Retinal pigment epithelial cell (primary cell): ENCODE results near the gene ZNF552.
"Not testable (repeated sequence)": the region's sequence is repeated elsewhere in the genome, so short reads cannot be mapped to it uniquely, and the experiment has no call there.

Experiments
- DNase-seq: peaks from one replicate; pipeline ENCODE4 v3.0.0-alpha.2; 2010; ENCODE audit warnings: low read depth
- H3K4me3 ChIP-seq: 2 replicates; pipeline ENCODE4 v1.5.1; 2011; ENCODE audit warnings: mild to moderate bottlenecking, low read length, control low read depth, moderate library complexity
- TF ChIP-seq, protein P1 (sequence below): conservative IDR thresholded peaks from 2 replicates; pipeline ENCODE4 v1.5.1; 2011; ENCODE audit warnings: low read depth, low read length, control low read depth, inconsistent platforms

The ZNF552 gene

DNA sequence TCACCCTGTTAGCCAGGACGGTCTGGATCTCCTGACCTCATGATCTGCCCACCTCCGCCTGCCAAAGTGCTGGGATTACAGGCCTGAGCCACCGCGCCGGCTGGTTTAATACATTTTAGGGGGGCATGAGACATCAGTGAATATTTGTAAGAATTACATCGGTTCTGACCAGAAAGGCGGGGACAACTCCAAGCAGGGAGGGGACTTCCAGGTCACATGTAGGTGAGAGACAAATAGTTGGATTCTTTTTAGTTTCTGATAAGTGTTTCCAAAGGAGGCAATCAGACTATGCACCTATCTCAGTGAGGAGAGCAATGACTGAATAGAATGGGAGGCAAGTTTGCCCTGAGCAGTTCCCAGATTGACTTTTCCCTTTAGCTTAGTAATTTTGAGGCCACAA lies 3.7 kb upstream of the ZNF552 start:
- TF ChIP-seq, protein P1, sequence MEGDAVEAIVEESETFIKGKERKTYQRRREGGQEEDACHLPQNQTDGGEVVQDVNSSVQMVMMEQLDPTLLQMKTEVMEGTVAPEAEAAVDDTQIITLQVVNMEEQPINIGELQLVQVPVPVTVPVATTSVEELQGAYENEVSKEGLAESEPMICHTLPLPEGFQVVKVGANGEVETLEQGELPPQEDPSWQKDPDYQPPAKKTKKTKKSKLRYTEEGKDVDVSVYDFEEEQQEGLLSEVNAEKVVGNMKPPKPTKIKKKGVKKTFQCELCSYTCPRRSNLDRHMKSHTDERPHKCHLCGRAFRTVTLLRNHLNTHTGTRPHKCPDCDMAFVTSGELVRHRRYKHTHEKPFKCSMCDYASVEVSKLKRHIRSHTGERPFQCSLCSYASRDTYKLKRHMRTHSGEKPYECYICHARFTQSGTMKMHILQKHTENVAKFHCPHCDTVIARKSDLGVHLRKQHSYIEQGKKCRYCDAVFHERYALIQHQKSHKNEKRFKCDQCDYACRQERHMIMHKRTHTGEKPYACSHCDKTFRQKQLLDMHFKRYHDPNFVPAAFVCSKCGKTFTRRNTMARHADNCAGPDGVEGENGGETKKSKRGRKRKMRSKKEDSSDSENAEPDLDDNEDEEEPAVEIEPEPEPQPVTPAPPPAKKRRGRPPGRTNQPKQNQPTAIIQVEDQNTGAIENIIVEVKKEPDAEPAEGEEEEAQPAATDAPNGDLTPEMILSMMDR = no peak
- H3K4me3 ChIP-seq = no peak overlapping the region
- DNase-seq = no peak

DNA sequence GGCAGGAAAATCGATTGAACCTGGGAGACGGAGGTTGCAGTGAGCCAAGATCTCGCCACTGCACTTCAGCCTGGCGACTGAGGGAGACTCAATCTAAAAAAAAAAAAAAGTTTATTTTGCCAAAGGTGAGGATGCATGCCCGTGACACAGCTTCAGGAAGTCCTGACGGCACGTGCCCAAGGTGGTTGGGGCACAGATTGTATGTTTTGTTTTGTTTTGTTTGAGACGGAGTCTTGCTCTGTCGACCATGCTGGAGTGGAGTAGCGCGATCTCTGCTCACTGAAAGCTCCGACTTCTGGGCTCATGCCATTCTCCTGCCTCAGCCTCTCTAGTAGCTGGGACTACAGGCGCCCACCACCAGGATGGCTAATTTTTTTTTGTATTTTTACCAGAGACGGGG lies 3.3 kb upstream of the ZNF552 start:
- H3K4me3 ChIP-seq = no peak overlapping the region
- no peak for DNase-seq
- TF ChIP-seq, protein P1 = no peak

DNA sequence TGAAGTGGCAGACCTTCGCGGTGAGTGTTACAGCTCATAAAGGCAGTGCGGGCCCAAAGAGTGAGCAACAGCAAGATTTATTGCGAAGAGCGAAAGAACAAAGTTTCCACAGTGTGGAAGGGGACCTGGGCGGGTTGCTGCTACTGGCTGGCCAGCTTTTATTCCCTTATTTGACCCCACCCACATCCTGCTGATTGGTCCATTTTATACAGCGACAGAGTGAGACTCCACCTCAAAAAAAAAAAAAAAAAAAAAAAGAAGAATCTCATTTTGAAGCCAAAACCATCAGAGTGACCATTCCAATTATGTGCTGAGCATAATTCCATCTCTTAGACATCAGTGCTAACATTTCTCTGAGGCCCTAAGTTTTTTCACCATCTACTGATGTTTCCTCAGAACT lies 1.9 kb upstream of the ZNF552 start:
- no peak for DNase-seq

DNA sequence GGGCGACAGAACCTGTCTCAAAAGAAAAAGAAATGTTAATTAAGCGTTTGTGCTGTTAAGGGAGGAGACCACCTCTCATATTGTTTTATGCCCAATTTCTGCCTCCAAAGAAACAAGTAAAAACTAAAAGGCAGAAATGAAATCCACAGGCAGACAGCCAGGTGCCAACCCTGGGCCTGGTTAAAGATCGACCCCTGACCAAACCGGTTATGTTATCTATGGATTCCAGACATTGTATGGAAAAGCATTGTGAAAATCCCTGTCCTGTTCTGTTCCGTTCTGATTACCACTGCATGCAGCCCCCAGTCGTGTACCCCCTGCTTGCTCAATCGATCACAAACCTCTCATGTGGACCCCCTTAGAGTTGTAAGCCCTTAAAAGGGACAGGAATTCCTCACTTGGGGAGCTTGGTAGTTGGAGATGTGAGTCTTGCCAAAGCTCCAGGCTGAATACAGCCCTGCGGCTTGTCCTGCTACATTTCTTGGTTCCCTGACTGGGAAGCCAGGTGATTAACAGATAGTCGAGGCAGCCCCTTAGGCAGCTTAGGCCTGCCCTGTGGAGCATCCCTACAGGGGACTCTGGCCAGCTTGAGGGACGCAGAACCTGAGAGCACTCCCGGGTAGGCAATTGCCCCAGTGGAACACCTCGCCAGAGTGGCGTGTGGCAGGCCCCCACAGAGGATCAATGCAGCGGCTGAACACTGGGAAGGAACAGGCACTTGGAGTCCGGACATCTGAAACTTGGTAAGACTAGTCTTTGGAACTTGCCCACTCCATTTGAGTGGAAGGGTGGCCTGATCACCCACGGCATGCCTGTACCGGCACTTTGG lies 748 bp upstream of the ZNF552 start:
- DNase-seq = no peak
- TF ChIP-seq, protein P1 = no peak
- H3K4me3 ChIP-seq = peak overlapping the region; percentile 92

More for the DNA sequence above, 1.9 kb upstream of the ZNF552 start:
- no peak overlapping the region for H3K4me3 ChIP-seq
- TF ChIP-seq, protein P1 = no peak

DNA sequence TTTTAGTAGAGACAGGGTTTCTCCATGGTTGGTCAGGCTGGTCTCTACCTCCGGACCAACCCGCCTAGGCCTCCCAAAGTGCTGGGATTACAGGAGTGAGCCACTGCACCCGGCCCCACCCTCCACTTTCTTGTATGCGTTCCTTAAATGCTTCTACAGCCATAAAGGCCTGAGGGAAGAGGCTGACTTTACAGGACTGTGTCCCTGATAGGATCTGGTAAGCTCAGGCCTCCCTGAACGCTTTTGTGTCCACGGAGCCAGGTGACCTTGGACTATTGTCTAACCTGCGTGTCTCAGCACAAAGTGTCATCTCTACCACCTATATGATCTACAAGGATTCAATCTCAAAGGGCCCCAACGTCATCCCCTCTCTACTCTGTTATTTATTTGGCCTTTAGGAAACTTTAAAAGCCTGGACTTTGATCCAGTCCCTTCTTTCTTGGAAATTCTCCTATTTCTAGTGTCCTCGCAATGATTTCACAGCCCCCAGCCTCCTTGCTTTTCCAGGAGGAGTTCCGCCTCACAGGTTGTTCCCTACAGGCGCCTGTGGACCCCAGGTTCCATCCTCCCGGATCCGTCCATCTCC lies 701 bp downstream of the ZNF552 start:
- TF ChIP-seq, protein P1 = no peak
- DNase-seq = no peak
- peak overlapping the region; percentile 92 for H3K4me3 ChIP-seq

DNA sequence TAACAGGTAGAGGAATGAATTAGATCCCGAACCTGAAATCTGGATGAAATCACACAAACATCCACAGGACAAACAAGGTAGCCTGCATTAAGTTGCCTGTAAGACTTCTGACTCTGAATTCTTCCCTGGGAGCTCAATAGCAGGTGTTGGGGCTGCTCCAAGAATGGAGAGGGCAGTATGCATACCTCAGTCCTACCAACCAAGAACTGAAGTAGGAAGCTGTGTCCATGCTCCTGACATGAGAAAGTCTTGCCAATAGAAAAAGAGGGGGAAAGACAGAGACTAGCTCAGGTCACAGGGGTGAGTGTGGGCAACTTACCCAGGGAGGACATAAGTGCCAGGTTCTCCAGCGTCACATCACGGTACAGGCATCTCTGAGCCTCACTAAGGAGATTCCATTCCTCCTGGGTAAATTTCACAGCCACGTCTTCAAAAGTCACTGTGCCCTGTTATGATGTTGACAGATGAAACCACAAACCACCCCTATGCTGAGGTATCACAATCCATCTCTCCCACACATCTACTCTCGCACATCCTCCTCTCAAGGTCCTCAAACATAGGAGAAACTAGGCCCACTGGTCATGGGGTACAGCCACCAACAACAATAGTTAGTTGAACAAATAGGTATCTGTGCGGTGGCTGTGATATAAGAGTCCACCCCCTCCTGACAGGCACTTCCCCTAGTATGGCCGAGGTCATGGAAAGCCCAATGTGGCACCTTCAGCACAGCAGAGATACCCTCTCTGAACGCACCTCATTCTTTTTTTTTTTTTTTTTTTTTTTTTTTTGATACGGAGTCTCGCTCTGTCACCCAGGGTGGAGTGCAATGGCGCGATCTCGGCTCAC lies 1.5 kb downstream of the ZNF552 start:
- DNase-seq, H3K4me3 ChIP-seq: not testable (repeated sequence)

DNA sequence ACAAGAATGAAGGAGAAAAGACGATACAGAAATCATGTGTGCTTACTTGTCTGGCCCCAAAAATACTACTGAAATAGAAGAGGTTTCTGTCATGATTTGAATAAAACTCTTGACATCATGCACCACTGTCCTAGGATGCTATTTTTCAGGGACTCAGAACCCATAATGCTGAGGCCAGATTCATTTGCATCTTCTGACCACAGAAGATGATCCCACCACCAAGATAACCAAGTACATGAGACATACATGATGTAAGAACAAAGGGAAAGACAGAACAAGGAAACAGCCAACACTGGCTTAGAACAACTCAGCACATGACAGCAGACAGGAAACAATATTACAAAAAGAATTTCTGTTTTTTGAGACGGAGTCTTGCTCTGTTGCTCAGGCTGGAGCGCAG lies 2.5 kb downstream of the ZNF552 start:
- TF ChIP-seq, protein P1 = no peak
- DNase-seq = no peak
- no peak overlapping the region for H3K4me3 ChIP-seq

DNA sequence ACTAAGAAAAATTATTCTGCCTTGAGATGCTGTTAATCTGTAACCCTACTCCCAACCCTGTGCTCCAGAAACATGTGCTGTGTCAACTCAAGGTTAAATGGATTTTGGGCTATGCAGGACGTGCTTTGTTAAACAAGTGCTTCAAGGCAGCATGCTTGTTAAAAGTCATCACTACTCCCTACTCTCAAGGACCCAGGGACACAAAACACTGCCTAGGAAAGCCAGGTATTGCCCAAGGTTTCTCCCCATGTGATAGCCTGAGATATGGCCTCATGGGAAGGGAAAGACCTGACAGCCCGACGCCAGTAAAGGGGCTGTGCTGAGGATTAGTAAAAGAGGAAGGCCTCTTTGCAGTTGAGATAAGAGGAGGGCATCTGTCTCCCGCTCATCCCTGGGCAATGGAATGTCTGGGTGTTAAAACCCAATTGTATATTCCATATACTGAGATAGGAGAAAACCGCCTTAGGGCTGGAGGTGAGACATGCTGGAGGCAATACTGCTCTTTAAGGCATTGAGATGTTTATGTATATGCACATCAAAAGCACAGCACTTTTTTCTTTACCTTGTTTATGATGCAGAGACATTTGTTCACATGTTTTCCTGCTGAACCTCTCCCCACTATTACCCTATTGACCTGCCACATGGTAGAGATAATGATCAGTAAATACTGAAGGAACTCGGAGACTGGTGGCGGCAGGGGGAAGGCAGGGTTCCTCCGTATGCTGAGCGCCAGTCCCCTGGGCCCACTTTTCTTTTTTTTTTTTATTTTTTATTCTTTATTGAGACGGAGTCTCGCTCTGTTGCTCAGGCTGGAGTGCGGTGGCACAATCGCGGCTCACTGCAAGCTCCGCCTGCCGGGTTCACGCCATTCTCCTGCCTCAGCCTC lies 4.1 kb downstream of the ZNF552 start:
- not testable (repeated sequence) for DNase-seq, H3K4me3 ChIP-seq
